GM18867 (cell line): ENCODE data around the gene MC4R.

Experiments
- ATAC-seq: cut with Tn5 transposase; IDR thresholded peaks from one replicate; pipeline ENCODE4 v1.9.1; 2021; ENCODE audit warnings: mild to moderate bottlenecking, moderate library complexity; ENCODE audit not compliant: unreplicated experiment

Gene MC4R

DNA sequence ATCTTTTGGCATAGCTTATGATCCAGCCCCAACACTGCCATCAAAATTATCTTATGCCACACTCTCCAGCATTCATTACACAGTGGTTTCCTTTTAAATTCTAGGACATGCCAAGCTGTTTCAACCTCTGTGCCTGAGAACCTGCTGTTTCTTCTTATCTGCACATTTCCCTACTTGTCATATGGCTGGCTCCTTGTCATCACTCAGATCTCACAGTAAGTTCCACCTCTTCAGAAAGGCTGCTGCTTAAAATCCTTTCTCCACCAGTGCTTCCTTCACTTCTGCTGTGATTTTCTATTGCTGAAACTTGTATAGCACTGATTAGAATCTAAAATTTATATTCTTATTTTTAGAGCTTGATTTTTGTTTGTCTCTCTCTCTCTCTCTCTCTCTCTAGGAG lies 43.4 kb downstream of the MC4R start:
- ATAC-seq = no peak

DNA sequence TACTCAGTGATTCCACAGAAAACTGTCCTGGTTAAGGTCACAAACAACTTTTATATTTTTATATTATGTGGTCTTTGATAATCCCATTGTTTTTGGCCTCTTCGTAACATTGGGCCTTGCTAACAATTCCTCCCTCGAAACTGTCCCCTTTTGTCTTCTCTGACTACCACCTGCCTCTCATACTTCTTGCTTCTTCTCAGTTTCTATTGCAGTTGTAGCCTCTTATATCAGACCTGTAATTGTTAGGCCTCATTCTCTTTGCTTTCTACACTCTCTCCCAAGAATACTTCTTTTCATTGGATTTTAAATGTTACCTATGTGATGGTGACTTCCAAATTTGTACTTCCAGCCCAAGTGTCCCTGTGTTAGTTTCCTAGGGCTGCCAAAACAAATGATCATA lies 44.7 kb downstream of the MC4R start:
- ATAC-seq = no peak

DNA sequence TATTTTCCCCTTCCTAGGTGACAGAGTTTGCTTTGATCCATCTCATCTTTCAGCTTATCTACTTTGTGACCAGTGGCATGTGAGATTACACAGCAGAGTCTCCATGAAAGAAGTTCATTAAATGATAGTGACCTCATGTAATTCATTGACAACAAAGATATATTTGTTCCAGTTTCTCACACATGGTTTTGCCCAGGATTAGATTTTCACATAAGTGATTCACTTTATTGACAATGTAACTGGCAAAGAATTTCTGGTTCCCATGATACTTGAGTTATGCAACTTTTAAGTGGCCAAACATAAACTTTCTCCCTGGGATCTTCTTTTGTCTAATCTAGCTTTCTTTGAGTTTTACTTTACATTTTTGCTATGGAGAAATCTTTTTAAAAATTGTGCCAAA lies 50.0 kb downstream of the MC4R start:
- ATAC-seq = no peak
